GM21576 (cell line): ENCODE data around the gene MPDU1.
A peak's percentile ranks its signal among the peaks of the same experiment; 100 is the strongest.

Experiments
- ATAC-seq: cut with Tn5 transposase; IDR thresholded peaks from one replicate; pipeline ENCODE4 v1.9.1; 2021; ENCODE audit warnings: mild to moderate bottlenecking, moderate library complexity; ENCODE audit not compliant: unreplicated experiment

MPDU1 gene

DNA sequence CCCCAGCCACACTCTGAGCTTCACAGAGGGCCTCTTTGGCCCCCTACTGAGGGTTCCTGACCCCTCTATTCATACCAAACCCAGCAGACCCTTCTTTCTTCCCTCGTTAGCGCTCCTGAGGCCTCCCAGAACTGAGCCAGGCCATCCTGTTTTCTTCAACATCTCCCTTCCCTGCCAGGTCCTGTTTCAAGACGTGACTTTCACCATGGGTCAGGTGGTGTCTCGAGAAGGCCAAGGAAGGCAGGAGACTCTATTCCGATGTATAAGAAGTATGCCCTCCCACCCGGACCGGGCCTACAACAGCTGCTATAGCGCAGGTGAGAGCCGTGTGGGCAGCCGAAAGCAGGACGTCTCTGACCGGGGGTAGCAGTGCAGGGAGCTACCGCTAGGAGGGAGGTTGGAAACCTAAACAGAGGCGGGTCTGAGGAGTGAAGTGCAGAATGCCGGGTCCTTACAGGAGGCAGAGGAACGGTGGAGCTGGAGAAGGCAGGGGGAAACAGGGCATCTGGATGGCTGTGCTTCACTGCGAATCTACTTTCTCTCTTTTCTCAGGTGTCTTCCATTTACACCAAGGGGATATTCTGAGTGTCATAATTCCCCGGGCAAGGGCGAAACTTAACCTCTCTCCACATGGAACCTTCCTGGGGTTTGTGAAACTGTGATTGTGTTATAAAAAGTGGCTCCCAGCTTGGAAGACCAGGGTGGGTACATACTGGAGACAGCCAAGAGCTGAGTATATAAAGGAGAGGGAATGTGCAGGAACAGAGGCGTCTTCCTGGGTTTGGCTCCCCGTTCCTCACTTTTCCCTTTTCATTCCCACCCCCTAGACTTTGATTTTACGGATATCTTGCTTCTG, 23.3 kb upstream of the MPDU1 start:
- no peak for ATAC-seq

DNA sequence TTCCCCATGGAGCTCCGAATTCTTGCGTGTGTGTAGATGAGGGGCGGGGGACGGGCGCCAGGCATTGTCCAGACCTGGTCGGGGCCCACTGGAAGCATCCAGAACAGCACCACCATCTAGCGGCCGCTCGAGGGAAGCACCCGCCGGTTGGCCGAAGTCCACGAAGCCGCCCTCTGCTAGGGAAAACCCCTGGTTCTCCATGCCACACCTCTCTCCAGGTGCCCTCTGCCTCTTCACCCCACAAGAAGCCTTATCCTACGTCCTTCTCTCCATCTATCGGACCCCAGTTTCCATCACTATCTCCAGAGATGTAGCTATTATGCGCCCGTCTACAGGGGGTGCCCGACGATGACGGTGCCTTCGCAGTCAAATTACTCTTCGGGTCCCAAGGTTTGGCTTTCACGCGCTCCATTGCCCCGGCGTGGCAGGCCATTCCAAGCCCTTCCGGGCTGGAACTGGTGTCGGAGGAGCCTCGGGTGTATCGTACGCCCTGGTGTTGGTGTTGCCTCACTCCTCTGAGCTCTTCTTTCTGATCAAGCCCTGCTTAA, 22.6 kb upstream of the MPDU1 start:
- ATAC-seq: peak; percentile 46

DNA sequence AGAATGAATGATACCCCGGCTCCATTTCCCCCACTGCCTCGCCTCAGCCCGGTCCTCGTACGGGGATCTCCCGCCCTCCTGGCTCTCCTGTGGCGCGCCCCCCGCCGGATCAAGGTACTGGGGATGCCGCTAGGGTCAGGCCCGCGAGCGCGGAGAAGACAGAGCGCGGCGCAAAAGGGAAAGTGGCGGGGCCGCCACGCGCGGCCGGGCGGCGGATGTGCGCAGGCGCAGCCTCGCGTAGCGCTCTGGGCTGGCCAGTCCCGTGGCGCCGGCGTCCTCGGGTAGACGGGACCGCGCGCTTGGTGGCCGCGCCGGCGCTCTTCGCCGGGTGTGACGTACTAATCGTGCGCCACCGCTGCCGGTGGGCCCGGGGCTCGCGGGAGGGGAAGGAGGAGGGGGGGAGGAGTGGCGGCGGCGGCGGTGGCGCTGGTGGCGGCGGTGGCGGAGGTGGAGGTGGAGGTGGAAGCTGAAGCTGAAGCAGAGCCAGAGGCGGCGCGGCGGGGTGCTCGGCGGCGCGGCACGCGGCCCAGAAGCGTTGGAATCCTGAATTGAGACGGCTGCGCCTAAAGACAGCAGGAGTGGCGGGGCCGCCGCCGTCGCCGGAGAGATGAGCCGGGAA, 22.0 kb upstream of the MPDU1 start, which contains the start of gene SENP3:
Gene SENP3, plus strand, starts transcription at position 331 of the 619 bp plus-strand sequence. CDS start 1,158 bp downstream, outside the sequence.
- peak; percentile 48 for ATAC-seq

GRCh38 chr17:7562208-7562605, 21.4 kb upstream of the MPDU1 start:
- ATAC-seq: peak; percentile 2

DNA sequence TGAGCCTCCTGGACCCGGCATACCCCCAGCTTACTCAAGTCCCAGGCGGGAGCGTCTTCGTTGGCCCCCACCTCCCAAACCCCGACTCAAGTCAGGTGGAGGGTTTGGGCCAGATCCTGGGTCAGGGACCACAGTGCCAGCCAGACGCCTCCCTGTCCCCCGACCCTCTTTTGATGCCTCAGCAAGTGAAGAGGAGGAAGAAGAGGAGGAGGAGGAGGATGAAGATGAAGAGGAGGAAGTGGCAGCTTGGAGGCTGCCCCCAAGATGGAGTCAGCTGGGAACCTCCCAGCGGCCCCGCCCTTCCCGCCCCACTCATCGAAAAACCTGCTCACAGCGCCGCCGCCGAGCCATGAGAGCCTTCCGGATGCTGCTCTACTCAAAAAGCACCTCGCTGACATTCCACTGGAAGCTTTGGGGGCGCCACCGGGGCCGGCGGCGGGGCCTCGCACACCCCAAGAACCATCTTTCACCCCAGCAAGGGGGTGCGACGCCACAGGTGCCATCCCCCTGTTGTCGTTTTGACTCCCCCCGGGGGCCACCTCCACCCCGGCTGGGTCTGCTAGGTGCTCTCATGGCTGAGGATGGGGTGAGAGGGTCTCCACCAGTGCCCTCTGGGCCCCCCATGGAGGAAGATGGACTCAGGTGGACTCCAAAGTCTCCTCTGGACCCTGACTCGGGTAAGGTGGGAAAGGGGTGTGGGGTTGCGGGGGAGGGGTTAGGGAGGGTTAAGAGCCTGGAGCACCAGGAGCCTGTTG, 20.4 kb upstream of the MPDU1 start:
- no peak for ATAC-seq

DNA sequence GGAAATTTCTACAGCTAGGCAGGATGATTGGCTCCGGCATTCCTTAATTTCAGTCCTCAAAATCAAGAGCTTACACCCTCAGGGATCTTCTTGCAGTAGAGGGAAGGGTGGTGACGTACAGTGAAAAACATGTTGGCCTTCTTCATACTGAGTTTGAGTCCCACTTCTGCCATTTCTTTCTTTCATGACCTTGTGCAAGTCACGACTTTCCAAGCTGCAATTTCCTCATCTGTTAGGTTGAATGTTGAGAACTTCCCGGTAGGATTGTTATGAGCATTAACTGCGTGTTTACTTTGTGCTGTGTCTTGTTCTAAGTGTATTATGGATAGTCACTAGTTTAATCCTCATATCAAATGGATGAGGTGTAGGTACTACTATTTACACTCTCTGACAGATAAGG, 14.1 kb upstream of the MPDU1 start:
- no peak for ATAC-seq

GRCh38 chr17:7570351-7570750, 13.3 kb upstream of the MPDU1 start:
- ATAC-seq: no peak

DNA sequence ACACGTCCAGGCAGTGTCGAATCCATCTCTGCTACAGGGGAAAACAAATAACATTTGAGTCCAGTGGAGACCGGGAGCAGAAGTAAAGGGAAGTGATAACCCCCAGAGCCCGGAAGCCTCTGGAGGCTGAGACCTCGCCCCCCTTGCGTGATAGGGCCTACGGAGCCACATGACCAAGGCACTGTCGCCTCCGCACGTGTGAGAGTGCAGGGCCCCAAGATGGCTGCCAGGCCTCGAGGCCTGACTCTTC, 11.4 kb upstream of the MPDU1 start:
- no peak for ATAC-seq

DNA sequence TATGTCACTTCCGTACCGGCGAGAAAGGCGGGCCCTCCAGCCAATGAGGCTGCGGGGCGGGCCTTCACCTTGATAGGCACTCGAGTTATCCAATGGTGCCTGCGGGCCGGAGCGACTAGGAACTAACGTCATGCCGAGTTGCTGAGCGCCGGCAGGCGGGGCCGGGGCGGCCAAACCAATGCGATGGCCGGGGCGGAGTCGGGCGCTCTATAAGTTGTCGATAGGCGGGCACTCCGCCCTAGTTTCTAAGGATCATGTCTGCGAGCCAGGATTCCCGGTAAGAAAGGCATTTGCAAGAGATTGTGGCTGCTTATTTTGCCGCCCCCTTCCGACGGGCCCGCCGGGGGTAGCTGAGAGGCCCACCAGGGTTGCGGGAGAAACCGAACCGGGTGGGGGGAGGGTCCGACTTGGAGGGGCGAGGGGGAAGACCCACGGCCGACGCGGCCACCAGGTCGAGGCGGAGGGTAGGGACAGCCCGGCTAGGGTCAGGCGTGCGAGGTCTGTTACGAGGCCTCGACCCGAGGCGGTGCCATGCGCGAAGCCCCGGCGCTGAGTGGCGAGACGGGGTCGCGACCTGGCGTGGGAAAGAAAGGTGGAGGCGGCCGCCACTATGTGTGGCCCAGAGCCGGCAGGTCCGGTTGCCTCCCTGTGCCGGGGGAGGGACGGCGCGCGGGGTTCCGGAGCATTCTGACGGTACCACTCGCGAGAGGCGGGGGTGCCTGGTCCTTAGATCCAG, 10.9 kb upstream of the MPDU1 start:
- peak; percentile 88 for ATAC-seq

- peak; percentile 23 for ATAC-seq
Measured at GRCh38 chr17:7573324-7574080, 10.2 kb upstream of the MPDU1 start.

DNA sequence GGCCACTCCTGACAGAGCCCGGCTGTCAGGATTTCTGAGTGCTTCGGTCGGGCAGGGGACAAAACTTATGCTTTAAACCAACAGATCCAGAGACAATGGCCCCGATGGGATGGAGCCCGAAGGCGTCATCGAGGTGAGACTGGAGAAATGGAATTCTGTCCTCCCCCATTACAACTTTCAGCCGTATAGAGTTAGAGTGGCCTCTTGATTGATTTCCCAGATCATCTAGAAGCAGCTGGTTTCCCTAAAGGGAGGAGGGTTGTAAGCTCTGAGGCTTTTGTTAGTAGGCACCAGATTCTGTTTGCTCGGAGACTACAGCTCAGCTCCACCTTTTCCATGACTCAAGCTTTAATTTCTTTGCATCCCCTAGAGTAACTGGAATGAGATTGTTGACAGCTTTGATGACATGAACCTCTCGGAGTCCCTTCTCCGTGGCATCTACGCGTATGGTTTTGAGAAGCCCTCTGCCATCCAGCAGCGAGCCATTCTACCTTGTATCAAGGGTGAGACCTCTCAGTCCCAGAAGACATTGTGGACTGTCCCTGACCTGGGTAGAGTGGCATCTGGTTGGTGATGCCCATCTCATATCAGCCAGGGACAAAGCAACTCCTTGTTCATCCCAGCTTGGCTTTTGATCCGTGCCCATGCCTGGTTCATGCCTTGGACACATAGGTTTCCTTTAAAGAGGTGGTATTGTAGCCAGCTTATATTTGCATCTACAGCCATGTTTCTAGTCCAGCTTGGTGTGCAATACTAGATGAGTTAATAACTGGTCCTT, 9.3 kb upstream of the MPDU1 start:
- no peak for ATAC-seq

DNA sequence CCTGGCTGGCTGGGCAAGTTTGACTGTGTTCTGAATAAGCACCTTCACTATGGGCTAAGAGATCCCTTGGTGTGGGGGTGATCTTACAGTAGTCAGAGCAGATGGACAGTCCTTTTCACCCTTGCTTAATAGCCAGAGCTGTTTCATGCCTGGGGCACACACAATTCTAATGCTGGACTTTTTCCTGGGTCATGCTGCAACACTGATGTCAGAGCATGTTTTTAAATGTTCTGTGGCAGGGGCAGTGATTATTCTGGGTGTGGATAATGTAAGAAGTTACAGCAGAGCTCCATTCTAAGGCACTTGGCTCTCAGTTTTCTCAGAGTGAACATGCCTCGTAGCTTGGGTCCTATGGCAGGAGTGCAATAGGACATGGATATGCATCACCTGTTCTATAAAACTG, 8.2 kb upstream of the MPDU1 start:
- ATAC-seq: no peak

DNA sequence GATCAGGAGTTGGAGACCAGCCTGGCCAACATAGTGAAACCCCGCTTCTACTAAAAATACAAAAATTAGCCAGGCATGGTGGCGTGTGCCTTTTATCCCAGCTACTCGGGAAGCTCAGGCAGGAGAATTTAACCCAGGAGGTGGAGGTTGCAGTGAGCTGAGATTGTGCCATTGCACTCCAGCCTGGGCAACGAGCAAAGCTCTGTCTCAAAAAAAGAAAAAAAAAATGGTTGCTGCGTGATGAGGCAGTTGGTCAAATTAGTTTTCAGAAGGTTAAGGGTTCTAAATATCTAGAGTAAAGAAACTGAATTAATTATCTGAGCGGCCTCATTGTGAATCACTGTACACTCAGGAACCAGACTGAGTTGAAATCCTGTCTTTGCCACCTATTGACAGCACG, 7.7 kb upstream of the MPDU1 start:
- ATAC-seq: no peak

GRCh38 chr17:7576432-7576937, 7.2 kb upstream of the MPDU1 start:
- no peak for ATAC-seq

DNA sequence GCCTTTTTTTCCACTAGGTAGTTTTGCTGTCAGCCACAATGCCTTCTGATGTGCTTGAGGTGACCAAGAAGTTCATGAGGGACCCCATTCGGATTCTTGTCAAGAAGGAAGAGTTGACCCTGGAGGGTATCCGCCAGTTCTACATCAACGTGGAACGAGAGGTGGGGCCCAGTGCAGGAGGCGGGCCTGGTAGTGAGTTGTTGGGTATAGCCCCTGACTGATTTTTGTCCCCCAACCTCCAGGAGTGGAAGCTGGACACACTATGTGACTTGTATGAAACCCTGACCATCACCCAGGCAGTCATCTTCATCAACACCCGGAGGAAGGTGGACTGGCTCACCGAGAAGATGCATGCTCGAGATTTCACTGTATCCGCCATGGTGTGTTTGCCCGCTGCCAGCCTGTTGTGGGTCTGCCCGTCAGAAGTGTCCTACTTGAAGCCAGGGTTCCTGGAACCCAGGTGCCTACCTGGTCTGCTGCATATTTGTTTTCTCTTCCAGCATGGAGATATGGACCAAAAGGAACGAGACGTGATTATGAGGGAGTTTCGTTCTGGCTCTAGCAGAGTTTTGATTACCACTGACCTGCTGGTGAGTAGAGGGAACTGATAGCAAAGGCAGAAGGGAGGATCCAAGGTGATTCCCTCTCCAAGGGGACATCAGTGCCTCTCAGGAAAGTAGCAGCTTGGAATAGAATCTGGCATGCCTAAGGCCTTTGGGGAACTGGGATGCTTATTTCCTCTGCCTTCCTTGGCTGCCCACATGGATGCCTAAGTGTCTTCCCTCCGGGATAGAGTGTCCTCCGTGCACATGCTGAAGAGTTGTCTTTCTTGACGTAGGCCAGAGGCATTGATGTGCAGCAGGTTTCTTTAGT, 6.1 kb upstream of the MPDU1 start:
- no peak for ATAC-seq

- ATAC-seq: peak; percentile 44
Measured at GRCh38 chr17:7579001-7579833, 4.4 kb upstream of the MPDU1 start, which contains the start of gene CD68. Gene CD68, plus strand, starts transcription at chr17:7579638. Its CDS starts 40 bp downstream, at chr17:7579678.
